ENCODE measurements around the gene PDF. TPM values are rescaled to one million over a fixed set of nuclear protein-coding genes. Genes with fewer than 3 reads are reported as not detected.
A peak's percentile ranks its signal among the peaks of the same experiment; 100 is the strongest.

PDF gene, protein sequence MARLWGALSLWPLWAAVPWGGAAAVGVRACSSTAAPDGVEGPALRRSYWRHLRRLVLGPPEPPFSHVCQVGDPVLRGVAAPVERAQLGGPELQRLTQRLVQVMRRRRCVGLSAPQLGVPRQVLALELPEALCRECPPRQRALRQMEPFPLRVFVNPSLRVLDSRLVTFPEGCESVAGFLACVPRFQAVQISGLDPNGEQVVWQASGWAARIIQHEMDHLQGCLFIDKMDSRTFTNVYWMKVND
- 10 to 100 TPM; 17.7 to 23.3 (median 18.9) TPM for total RNA-seq

DNA sequence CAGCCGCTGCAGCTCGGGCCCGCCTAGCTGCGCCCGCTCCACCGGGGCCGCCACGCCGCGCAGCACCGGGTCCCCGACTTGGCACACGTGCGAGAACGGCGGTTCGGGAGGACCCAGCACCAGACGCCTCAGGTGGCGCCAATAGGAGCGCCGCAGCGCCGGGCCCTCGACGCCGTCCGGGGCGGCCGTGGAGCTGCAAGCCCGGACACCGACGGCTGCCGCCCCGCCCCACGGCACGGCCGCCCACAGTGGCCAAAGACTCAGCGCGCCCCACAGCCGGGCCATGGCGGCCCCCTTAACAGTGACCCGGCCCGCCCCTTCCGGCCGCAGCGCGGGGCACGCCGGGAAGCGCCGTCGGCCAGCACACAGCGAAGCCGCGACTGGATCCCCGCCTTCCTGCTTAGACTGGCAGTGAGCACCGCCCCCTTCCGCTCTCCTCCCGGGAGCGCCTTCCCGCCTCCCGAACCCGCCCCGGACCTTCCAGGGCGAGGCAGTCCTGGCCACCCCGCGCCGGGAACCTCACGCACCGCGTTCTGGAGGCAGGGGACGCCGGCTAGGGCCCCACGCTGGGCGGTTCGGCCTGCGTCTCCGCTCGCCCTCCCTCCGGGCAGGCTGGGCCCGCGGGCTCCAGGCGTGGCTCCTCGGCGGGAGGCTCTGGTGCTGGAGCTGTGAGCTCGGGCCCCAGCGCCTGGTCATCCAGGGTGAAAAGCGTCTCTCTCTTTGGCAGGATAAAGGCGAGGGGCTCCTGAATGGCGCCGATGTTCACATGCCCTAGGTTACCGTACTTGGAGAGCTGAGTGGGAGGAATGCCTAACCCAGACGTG is at the start of gene PDF:
Gene PDF, minus strand, starts transcription at position 303 of the 824 bp plus-strand sequence. Its CDS starts 18 bp downstream, at position 285.
- no peaks in the 10 kb centered on the region for H3K27me3 ChIP-seq
- peak within 1 kb of the TSS; percentile 83 to 99 (median 93) for H3K4me3 ChIP-seq
- H3K4me1 ChIP-seq = peaks cover 0 to 43% (median 15%) of the 10 kb centered on the region in 4 donors
- no peaks in the 10 kb centered on the region for H3K9me3 ChIP-seq
- H3K27ac ChIP-seq = peak within 1 kb of the TSS; percentile 90 to 95 (median 92)
- peaks cover 0 to 40% (median 0%) of the 10 kb centered on the region in 3 donors for H3K36me3 ChIP-seq
- TF ChIP-seq POLR2A (IDR thresholded peaks at IDR 0.05) = peak; percentile 83 to 85
- TF ChIP-seq, protein P1, sequence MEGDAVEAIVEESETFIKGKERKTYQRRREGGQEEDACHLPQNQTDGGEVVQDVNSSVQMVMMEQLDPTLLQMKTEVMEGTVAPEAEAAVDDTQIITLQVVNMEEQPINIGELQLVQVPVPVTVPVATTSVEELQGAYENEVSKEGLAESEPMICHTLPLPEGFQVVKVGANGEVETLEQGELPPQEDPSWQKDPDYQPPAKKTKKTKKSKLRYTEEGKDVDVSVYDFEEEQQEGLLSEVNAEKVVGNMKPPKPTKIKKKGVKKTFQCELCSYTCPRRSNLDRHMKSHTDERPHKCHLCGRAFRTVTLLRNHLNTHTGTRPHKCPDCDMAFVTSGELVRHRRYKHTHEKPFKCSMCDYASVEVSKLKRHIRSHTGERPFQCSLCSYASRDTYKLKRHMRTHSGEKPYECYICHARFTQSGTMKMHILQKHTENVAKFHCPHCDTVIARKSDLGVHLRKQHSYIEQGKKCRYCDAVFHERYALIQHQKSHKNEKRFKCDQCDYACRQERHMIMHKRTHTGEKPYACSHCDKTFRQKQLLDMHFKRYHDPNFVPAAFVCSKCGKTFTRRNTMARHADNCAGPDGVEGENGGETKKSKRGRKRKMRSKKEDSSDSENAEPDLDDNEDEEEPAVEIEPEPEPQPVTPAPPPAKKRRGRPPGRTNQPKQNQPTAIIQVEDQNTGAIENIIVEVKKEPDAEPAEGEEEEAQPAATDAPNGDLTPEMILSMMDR (IDR thresholded peaks at IDR 0.05) = peak in 2 of 6 experiments; percentile 7 to 13
- peak; percentile 93 to 97 (median 97) for DNase-seq

DNA sequence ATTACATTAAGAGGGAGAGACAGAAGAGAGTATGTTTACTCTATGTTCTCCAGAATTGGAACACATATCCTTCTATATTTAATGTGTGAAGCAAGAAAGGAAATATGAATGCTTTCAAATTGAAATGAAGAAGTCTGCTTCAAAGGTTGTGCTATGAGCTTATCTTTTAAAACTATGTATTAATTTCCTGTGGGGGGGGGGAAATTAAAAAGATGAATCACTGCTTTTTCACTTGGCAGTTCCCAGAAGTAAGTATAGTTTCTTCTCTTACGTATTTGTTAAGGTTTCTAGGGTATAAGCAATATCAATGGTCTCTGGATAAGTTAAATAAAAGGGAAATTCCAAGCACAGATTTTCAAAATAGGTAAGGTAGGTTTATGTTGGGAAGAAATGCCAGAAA is 48.4 kb upstream of the PDF start:
- Histone ChIP-seq H3K27me3 (no peaks in the 10 kb centered on the region), H3K9me3 (no peaks in the 10 kb centered on the region), H3K4me1 (peaks cover 0 to 9% (median 0%) of the 10 kb centered on the region in 4 donors), H3K27ac (no peak overlapping the region), H3K4me3 (no peak overlapping the region), H3K36me3 (peaks cover 0 to 59% (median 0%) of the 10 kb centered on the region in 3 donors)
- TF ChIP-seq POLR2A (IDR thresholded peaks at IDR 0.05) = no peak
- TF ChIP-seq, protein P1 (IDR thresholded peaks at IDR 0.05) = no peak
- no peak for DNase-seq

DNA sequence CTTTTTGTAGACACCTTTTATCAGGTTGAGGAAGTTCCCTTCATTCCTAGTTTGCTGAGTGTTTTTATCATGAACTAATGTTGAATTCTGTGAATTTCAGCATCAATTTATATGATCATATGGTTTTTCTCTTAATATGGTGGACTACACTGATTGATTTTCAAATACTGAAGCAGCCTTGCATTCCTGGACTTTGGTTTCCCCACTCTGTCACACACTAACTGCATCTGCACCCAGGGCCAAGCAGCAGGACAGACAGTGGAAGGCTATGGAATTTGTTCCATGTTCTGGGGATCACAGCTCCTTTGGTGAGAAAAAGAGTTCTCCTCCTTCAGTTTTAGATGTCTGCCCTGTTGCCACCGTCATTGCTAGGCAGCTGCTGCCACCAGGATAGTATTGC is 47.6 kb upstream of the PDF start:
- DNase-seq = no peak

DNA sequence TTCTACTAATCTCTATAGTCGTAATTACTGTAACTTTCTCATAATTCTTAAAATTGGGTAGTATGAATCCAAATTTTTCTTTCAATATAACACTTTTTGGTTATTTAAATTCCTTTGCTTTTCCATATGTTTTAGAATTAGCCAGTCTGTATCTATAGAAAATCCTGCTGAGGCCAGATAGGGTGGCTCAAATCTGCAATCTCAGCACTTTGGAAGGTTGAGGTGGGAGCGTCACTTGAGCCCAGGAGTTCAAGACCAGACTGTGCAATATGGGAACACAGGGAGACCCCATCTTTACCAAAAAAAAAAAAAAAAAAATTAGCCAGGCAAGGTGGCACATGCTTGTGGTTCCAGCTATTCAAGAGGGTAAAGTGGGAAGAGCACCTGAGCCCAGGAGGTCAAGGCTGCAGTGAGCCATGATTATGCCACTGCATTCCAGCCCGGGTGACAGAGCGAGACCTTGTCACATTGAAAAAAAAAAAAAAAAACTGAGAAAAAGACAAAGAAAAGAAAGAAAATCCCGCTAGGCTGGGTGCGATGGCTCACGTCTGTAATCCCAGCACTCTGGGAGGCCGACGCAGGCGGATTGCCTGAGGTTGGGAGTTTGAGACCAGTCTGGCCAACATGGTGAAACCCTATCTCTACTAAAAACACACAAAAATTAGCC is 46.1 kb upstream of the PDF start:
- Histone ChIP-seq H3K9me3 (no peaks in the 10 kb centered on the region), H3K27ac (no peak overlapping the region), H3K4me1 (peaks cover 0 to 17% (median 4%) of the 10 kb centered on the region in 4 donors), H3K4me3 (no peak overlapping the region), H3K27me3 (no peaks in the 10 kb centered on the region), H3K36me3 (peaks cover 0 to 47% (median 0%) of the 10 kb centered on the region in 3 donors)
- no peak for TF ChIP-seq POLR2A (IDR thresholded peaks at IDR 0.05)
- TF ChIP-seq, protein P1 (IDR thresholded peaks at IDR 0.05) = no peak
- no peak for DNase-seq

More for the DNA sequence above, 47.6 kb upstream of the PDF start:
- peaks cover 0 to 9% (median 2%) of the 10 kb centered on the region in 4 donors for H3K4me1 ChIP-seq
- H3K4me3 ChIP-seq = no peak overlapping the region
- no peaks in the 10 kb centered on the region for H3K27me3 ChIP-seq
- H3K9me3 ChIP-seq = no peaks in the 10 kb centered on the region
- H3K27ac ChIP-seq = no peak overlapping the region
- TF ChIP-seq, protein P1 (IDR thresholded peaks at IDR 0.05) = no peak
- TF ChIP-seq POLR2A (IDR thresholded peaks at IDR 0.05) = no peak
- peaks cover 0 to 51% (median 0%) of the 10 kb centered on the region in 3 donors for H3K36me3 ChIP-seq

DNA sequence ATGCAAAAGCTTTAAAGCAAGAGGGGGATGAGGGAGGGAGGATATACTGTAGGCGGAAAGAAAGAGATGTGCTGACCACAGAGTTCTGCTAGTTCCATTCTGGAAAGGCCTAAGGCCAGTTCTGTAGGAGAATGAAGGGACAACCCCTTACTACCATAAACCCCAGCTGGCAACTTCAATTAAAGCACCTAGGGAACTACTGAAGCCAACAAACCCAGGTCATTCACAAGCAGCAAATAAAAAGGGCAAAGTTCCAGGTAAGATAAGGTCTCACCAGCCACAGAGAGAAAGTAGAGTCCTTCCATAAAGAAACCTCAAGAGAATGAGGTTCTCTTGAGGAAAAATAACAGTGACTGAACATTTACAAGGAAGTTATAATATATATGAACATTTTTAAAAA is 42.6 kb upstream of the PDF start:
- peaks cover 0 to 49% (median 4%) of the 10 kb centered on the region in 3 donors for H3K36me3 ChIP-seq
- H3K27ac ChIP-seq = peak overlapping the region in 2 of 4 donors; percentile 17 to 68
- H3K4me3 ChIP-seq = no peak overlapping the region
- DNase-seq = peak in 1 of 3 donors; percentile 56
- H3K27me3 ChIP-seq = no peaks in the 10 kb centered on the region
- TF ChIP-seq POLR2A (IDR thresholded peaks at IDR 0.05) = no peak
- TF ChIP-seq, protein P1 (IDR thresholded peaks at IDR 0.05) = no peak
- peaks cover 0 to 17% (median 4%) of the 10 kb centered on the region in 4 donors for H3K4me1 ChIP-seq
- H3K9me3 ChIP-seq = no peaks in the 10 kb centered on the region

Data from Peyer's patch (tissue), 4 donors.